Measurements from ENCODE around the gene KCNQ1. TPM values are rescaled to one million over a fixed set of nuclear protein-coding genes. Genes with fewer than 3 reads are reported as not detected.

Gene KCNQ1
- total and polyA plus RNA-seq, 2 of the 13 experiments (the other 11 are each of a cell fraction or from before 2014, with no cell fraction given), result 0.02 to 0.08 TPM

GRCh38 chr11:2511421-2512369 lies 66.9 kb downstream of the KCNQ1 start (continued):
- TF ChIP-seq THAP9 (CRISPR knock-in tag; IDR thresholded peaks at IDR 0.05; ENCODE audit: borderline replicate concordance) (no peak), GATAD2A (CRISPR knock-in tag; IDR thresholded peaks at IDR 0.05) (no peak), PAWR (CRISPR knock-in tag; IDR thresholded peaks at IDR 0.05; ENCODE audit: borderline replicate concordance) (no peak), ZNF274 (CRISPR knock-in tag; IDR thresholded peaks at IDR 0.05) (no peak)

- H3K9me3 ChIP-seq (ENCODE audit: low read length), result no peaks in the 10 kb centered on the region
- intact Hi-C loops (cut with micrococcal nuclease; ENCODE audit: unreplicated experiment), result no loop called here
- TF ChIP-seq RXRA (CRISPR knock-in tag; IDR thresholded peaks at IDR 0.05) (no peak), STAG1 (CRISPR knock-in tag; IDR thresholded peaks at IDR 0.05) (no peak), PBX2 (CRISPR knock-in tag; IDR thresholded peaks at IDR 0.05) (peak; percentile 56), HNF4G (IDR thresholded peaks at IDR 0.05; ENCODE audit: borderline replicate concordance, low read depth, low read length) (peak; percentile 45; the same call in 1 of the 2 replicates), HNF4G (CRISPR knock-in tag; IDR thresholded peaks at IDR 0.05; ENCODE audit: borderline replicate concordance, low read depth) (no peak), CEBPG (CRISPR knock-in tag; IDR thresholded peaks at IDR 0.05) (peak; percentile 67; the same call in 1 of the 2 replicates), E2F1 (CRISPR knock-in tag; IDR thresholded peaks at IDR 0.05) (no peak), HNF4A (CRISPR knock-in tag; IDR thresholded peaks at IDR 0.05) (peak; percentile 41; the same call in 1 of the 2 replicates), KLF9 (CRISPR knock-in tag; IDR thresholded peaks at IDR 0.05; ENCODE audit: low read depth) (no peak)
- TF ChIP-seq, protein P1, sequence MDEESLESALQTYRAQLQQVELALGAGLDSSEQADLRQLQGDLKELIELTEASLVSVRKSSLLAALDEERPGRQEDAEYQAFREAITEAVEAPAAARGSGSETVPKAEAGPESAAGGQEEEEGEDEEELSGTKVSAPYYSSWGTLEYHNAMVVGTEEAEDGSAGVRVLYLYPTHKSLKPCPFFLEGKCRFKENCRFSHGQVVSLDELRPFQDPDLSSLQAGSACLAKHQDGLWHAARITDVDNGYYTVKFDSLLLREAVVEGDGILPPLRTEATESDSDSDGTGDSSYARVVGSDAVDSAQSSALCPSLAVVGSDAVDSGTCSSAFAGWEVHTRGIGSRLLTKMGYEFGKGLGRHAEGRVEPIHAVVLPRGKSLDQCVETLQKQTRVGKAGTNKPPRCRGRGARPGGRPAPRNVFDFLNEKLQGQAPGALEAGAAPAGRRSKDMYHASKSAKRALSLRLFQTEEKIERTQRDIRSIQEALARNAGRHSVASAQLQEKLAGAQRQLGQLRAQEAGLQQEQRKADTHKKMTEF (CRISPR knock-in tag; IDR thresholded peaks at IDR 0.05), result no peak
Observed at GRCh38 chr11:2512431-2513407, 67.9 kb downstream of the KCNQ1 start.

More at GRCh38 chr11:2512431-2513407, 67.9 kb downstream of the KCNQ1 start:
- Histone ChIP-seq H3K4me3 (replicated peaks in 1 of 3; ENCODE audit: insufficient read depth in 1 of 3, low read depth in 2 of 3, low read length in 3 of 3) (no peak overlapping the region), H3K4me2 (ENCODE audit: low read depth, low read length) (no peak overlapping the region), H3K4me1 (ENCODE audit: insufficient read depth, low read length) (no peaks in the 10 kb centered on the region), H3K9ac (ENCODE audit: insufficient read depth, low read depth, low read length) (no peak overlapping the region), H3K27ac (ENCODE audit: extremely low read length, insufficient read depth, low read length) (no peak overlapping the region), H3K27me3 (ENCODE audit: control insufficient read depth in 1 of 2, insufficient read depth in 2 of 2, low read length in 2 of 2) (peaks cover 14 to 70% of the 10 kb centered on the region in 2 experiments), H3K36me3 (replicated peaks in 1 of 2; ENCODE audit: control insufficient read depth in 1 of 2, insufficient read depth in 2 of 2, low read length in 2 of 2) (no peaks in the 10 kb centered on the region), H4K20me1 (ENCODE audit: insufficient read depth, low read length) (no peaks in the 10 kb centered on the region), H3K79me2 (ENCODE audit: insufficient read depth, low read length) (no peaks in the 10 kb centered on the region), H2AFZ (ENCODE audit: low read length) (no peak overlapping the region)
- in situ Hi-C loops (cut with HindIII; ENCODE audit: extremely low pct_ligation_motif_present, low pct_unique_long_range_greater_than_20kb), result no loop called here
- WGBS (ENCODE audit: low lambda C conversion rate), result 28% methylated on average over 6 of the region's 21 CpGs
- ATAC-seq (peak; percentile 27), FAIRE-seq (no peak), DNase-seq (ENCODE audit: low spot score) (no peak)
- BruUV-seq (replicated peaks), result no TSS peak
- ChIA-PET CTCF (ENCODE audit: low intra/inter-chr PET ratio, low total read pairs) (no interaction called here), POLR2A (no interaction called here)

All from HepG2 (cell line).